Right atrium auricular region (tissue), 2 donors: ENCODE data around the gene BOLA1. TPM values are rescaled to one million over a fixed set of nuclear protein-coding genes. Genes with fewer than 3 reads are reported as not detected.
A peak's percentile ranks its signal among the peaks of the same experiment; 100 is the strongest.

Experiments
- DNase-seq: peaks from one replicate; pipeline ENCODE4 v3.0.0-alpha.2; 2019; ENCODE audit warnings: low spot score
- H3K27ac ChIP-seq, 2 donors: fragments of 200-600 bp; sonication (generic); 1 replicate in 1 of 2; 2 replicates in 1 of 2; pipeline ENCODE4 v1.5.1; 2016 to 2019
- H3K27me3 ChIP-seq, 2 donors: fragments of 200-600 bp; sonication (generic); one replicate each; pipeline versions ENCODE4 v1.5.1 to v1.6.0; 2017 to 2019
- H3K36me3 ChIP-seq: fragments of 200-600 bp; sonication (generic); one replicate; pipeline ENCODE4 v1.5.1; 2016
- H3K4me1 ChIP-seq, 2 donors: fragments of 200-600 bp; sonication (generic); one replicate each; pipeline versions ENCODE4 v1.5.1 to v1.6.0; 2017 to 2019
- H3K4me3 ChIP-seq, 2 donors: fragments of 200-600 bp; sonication (generic); 1 replicate in 1 of 2; 2 replicates in 1 of 2; pipeline ENCODE4 v1.5.1; 2017 to 2019; ENCODE audit warnings: mild to moderate bottlenecking in 1 of 2, moderate library complexity in 1 of 2
- H3K9me3 ChIP-seq, 2 donors: fragments of 200-600 bp; sonication (generic); one replicate each; pipeline ENCODE4 v1.5.1; 2019
- total RNA-seq, 2 donors: library from RNA; depleted of rRNA; stranded (reverse); fragments of >200 nt; gene quantifications; one replicate each; pipeline ENCODE4 v1.1.0, GENCODE V29; 2016
- TF ChIP-seq, protein P1 (sequence below), 2 donors: fragments of 200-600 bp; sonication (generic); IDR thresholded peaks; one replicate each; pipeline ENCODE4 v1.5.1; 2019; ENCODE audit warnings: antibody characterized with exemption in 2 of 2

Gene BOLA1
- total RNA-seq, 2 donors from 2014 or later = 26.3 to 28.0 TPM

DNA sequence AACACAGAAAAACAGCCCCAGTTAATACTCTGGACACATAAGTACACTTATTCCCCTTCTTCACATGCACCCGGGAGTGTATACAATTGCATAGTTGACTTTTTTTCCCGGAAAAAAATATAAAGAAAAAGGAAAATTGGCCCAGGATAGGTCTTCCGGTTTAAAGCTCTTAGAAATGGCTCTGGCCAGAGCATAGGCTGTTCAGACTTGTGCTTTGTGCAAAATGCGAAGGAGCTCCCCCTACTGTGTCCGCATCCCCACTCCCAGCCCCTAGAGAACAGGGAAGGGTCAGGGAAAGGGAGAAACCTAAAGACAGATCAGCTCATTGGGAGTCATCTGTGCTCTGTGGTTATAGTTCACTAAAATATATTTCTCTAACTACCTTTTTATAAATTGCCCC is 42.8 kb downstream of the BOLA1 start:
- Histone ChIP-seq H3K27ac (peak overlapping the region in 1 of 2 donors; percentile 8), H3K4me3 (no peak overlapping the region), H3K36me3 (peaks cover 37% of the 10 kb centered on the region), H3K27me3 (no peaks in the 10 kb centered on the region), H3K9me3 (no peaks in the 10 kb centered on the region), H3K4me1 (peaks cover 0 to 37% of the 10 kb centered on the region in 2 donors)
- TF ChIP-seq, protein P1, sequence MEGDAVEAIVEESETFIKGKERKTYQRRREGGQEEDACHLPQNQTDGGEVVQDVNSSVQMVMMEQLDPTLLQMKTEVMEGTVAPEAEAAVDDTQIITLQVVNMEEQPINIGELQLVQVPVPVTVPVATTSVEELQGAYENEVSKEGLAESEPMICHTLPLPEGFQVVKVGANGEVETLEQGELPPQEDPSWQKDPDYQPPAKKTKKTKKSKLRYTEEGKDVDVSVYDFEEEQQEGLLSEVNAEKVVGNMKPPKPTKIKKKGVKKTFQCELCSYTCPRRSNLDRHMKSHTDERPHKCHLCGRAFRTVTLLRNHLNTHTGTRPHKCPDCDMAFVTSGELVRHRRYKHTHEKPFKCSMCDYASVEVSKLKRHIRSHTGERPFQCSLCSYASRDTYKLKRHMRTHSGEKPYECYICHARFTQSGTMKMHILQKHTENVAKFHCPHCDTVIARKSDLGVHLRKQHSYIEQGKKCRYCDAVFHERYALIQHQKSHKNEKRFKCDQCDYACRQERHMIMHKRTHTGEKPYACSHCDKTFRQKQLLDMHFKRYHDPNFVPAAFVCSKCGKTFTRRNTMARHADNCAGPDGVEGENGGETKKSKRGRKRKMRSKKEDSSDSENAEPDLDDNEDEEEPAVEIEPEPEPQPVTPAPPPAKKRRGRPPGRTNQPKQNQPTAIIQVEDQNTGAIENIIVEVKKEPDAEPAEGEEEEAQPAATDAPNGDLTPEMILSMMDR (IDR thresholded peaks at IDR 0.05) = peak in 1 of 2 donors; percentile 54
- DNase-seq = no peak

DNA sequence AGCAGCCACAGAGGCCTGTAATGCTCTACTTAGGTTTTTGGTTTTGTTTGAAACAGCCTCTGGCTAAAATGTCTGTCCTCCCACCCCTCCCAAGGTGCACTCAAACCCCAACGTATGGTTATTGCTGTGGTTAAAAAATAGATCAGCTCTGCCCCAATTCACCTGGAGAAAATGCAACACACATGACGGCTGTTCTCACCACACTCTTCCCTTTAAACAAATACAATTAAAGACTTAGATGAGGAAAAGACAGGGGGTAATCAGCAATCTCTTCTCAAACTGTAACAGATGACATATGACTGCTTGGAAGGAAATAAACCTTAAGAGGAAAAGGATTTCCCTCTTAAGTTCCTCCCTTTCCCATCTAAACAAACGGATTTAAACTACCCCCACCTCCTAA is 43.5 kb downstream of the BOLA1 start:
- Histone ChIP-seq H3K36me3 (peaks cover 43% of the 10 kb centered on the region), H3K4me1 (peaks cover 0 to 30% of the 10 kb centered on the region in 2 donors), H3K27me3 (no peaks in the 10 kb centered on the region), H3K9me3 (no peaks in the 10 kb centered on the region), H3K4me3 (no peak overlapping the region), H3K27ac (no peak overlapping the region)
- no peak for DNase-seq
- TF ChIP-seq, protein P1 (IDR thresholded peaks at IDR 0.05) = no peak

DNA sequence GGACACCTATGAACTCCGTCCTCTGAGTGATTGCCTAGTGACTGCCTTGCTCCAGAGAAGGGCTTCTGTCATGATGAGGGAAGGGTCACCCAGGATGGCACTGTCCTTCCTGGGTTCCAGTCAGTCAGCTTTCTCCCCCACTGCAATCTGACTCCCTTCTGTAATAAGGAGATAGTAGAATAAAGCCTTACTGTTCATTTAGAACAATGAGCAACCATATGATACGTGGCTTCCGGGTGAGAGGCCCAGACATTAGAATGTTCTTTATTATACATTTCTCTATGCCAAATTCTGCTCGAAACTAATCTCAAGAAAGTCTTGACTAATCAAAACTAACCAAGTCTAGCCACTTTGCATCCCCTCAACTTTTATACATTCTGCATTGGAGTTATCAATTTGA is 45.8 kb downstream of the BOLA1 start:
- Histone ChIP-seq H3K27me3 (no peaks in the 10 kb centered on the region), H3K4me3 (no peak overlapping the region), H3K9me3 (no peaks in the 10 kb centered on the region), H3K4me1 (peaks cover 0 to 12% of the 10 kb centered on the region in 2 donors), H3K27ac (no peak overlapping the region), H3K36me3 (peaks cover 63% of the 10 kb centered on the region)
- TF ChIP-seq, protein P1 (IDR thresholded peaks at IDR 0.05) = no peak
- no peak for DNase-seq

DNA sequence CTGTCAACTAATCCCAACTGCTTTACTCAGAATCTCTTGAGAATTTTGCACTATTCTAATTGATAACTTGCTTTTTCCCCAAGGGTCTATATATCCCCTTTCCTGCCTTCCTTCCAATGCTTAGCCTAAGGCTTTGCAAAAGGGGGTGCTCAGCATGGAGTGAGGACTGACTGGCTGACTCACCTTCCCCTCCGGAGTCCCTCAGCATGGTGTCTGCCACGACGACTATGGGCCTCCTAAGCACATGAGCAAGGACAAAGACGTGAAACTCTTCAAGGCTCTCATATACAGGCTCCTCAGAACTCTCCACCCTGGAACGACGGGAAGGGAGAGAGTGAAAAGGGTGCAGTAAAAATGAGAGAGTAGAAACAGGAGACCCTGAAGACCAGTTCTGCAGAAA is 50.5 kb downstream of the BOLA1 start:
- Histone ChIP-seq H3K4me1 (no peaks in the 10 kb centered on the region), H3K9me3 (no peaks in the 10 kb centered on the region), H3K27me3 (no peaks in the 10 kb centered on the region), H3K4me3 (no peak overlapping the region), H3K27ac (no peak overlapping the region), H3K36me3 (peaks cover 51% of the 10 kb centered on the region)
- no peak for DNase-seq
- TF ChIP-seq, protein P1 (IDR thresholded peaks at IDR 0.05) = no peak

Other genes with a start within 250 kb of the BOLA1 start
- 1 to 10 TPM in 1 of 2 donors, not detected in 1; 6.4 TPM for gene FCGR1A, start 116.9 kb upstream of the BOLA1 start, total RNA-seq
- gene SV2A, start 18.3 kb downstream of the BOLA1 start, total RNA-seq = 1 to 10 TPM; 1.0 to 6.3 TPM
- 10 to 100 TPM in 1 of 2 donors, 1 to 10 TPM in 1; 5.7 to 12.3 TPM for gene SF3B4, start 28.2 kb downstream of the BOLA1 start, total RNA-seq
- 1 to 10 TPM; 1.6 to 9.6 TPM for gene MTMR11, start 37.3 kb downstream of the BOLA1 start, total RNA-seq
- gene OTUD7B, start 111.2 kb downstream of the BOLA1 start, total RNA-seq = 10 to 100 TPM; 12.1 to 20.0 TPM
- gene VPS45, start 168.2 kb downstream of the BOLA1 start, total RNA-seq = 10 to 100 TPM; 34.9 to 38.8 TPM